ENCODE results near the gene G3BP1. TPM values are rescaled to one million over a fixed set of nuclear protein-coding genes. Genes with fewer than 3 reads are reported as not detected.
"Not testable (repeated sequence)": the region's sequence is repeated elsewhere in the genome, so short reads cannot be mapped to it uniquely, and the experiment has no call there.

G3BP1 gene
- total RNA-seq, 1 donor from 2014 or later: 127 TPM

DNA sequence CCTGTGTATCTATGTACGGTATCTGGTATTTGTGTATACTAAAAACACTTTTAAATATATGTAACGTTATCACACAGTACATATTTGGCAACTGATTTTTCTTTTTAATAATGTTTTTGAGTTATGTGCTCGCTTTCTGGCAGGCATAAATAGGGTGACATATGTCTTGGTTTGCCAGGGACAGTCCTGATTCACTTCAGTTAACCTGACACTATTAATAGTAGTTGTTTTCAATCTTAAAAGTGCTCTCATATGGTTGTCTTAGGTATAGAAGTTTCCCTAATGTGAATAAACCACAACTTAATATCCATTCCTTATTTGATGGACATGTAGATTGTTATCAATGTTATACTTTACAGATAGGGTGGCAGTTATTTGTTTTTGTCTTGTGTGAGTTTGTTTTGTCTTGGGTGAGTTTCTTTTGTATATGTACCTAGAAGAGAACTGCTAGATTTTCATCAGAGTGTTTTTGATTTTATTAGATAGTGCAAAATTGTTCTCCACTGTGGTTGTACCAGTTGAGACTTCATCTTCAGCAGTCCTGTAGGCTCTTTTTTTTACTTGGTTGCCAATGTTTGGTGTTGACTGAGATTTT lies 7.9 kb downstream of the G3BP1 start:
- H3K27me3 Mint-ChIP-seq (ENCODE audit: unreplicated experiment): no peaks in the 10 kb centered on the region
- H3K9me3 Mint-ChIP-seq (ENCODE audit: unreplicated experiment): no peaks in the 10 kb centered on the region
- H3K4me3 Mint-ChIP-seq (ENCODE audit: unreplicated experiment): no peak overlapping the region
- peaks cover 43% of the 10 kb centered on the region for H3K4me1 Mint-ChIP-seq (ENCODE audit: low read depth, unreplicated experiment)
- H3K27ac Mint-ChIP-seq (ENCODE audit: unreplicated experiment): peak overlapping the region; percentile 1
- DNase-seq: no peak
- TF ChIP-seq, protein P1, sequence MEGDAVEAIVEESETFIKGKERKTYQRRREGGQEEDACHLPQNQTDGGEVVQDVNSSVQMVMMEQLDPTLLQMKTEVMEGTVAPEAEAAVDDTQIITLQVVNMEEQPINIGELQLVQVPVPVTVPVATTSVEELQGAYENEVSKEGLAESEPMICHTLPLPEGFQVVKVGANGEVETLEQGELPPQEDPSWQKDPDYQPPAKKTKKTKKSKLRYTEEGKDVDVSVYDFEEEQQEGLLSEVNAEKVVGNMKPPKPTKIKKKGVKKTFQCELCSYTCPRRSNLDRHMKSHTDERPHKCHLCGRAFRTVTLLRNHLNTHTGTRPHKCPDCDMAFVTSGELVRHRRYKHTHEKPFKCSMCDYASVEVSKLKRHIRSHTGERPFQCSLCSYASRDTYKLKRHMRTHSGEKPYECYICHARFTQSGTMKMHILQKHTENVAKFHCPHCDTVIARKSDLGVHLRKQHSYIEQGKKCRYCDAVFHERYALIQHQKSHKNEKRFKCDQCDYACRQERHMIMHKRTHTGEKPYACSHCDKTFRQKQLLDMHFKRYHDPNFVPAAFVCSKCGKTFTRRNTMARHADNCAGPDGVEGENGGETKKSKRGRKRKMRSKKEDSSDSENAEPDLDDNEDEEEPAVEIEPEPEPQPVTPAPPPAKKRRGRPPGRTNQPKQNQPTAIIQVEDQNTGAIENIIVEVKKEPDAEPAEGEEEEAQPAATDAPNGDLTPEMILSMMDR (IDR thresholded peaks at IDR 0.05; ENCODE audit: partially characterized antibody, unreplicated experiment): no peak
- H3K36me3 Mint-ChIP-seq (ENCODE audit: unreplicated experiment): no peaks in the 10 kb centered on the region

DNA sequence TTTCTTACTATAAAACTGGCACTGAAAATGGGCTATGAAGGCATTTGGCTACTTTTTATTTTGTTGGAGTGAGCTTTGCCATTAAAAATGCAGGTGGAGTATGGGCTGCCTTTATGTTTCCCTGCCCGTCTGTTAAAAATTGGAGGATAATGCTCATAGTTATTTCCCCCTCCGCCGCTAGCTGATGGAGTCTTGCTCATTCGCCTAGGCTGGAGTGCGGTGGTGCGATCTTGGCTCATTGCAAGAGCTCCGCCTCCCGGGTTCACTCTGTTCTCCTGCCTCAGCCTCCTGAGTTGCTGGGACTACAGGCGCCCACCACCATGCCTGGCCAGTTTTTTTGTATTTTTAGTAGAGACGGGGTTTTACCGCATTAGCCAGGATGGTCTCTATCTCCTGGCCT lies 8.6 kb downstream of the G3BP1 start:
- H3K27ac Mint-ChIP-seq (ENCODE audit: unreplicated experiment): no peak overlapping the region
- H3K36me3 Mint-ChIP-seq (ENCODE audit: unreplicated experiment): no peaks in the 10 kb centered on the region
- H3K4me3 Mint-ChIP-seq (ENCODE audit: unreplicated experiment): no peak overlapping the region
- DNase-seq: no peak
- TF ChIP-seq, protein P1 (IDR thresholded peaks at IDR 0.05; ENCODE audit: partially characterized antibody, unreplicated experiment): no peak
- H3K27me3 Mint-ChIP-seq (ENCODE audit: unreplicated experiment): no peaks in the 10 kb centered on the region
- H3K4me1 Mint-ChIP-seq (ENCODE audit: low read depth, unreplicated experiment): peaks cover 41% of the 10 kb centered on the region
- H3K9me3 Mint-ChIP-seq (ENCODE audit: unreplicated experiment): no peaks in the 10 kb centered on the region

- H3K9me3 Mint-ChIP-seq (ENCODE audit: unreplicated experiment): no peaks in the 10 kb centered on the region
- no peaks in the 10 kb centered on the region for H3K36me3 Mint-ChIP-seq (ENCODE audit: unreplicated experiment)
- TF ChIP-seq, protein P1 (IDR thresholded peaks at IDR 0.05; ENCODE audit: partially characterized antibody, unreplicated experiment): no peak
- DNase-seq: no peak
- H3K27ac Mint-ChIP-seq (ENCODE audit: unreplicated experiment): no peak overlapping the region
- H3K4me1 Mint-ChIP-seq (ENCODE audit: low read depth, unreplicated experiment): peaks cover 33% of the 10 kb centered on the region
- no peak overlapping the region for H3K4me3 Mint-ChIP-seq (ENCODE audit: unreplicated experiment)
- no peaks in the 10 kb centered on the region for H3K27me3 Mint-ChIP-seq (ENCODE audit: unreplicated experiment)
Observed at GRCh38 chr5:151781201-151781600, 9.4 kb downstream of the G3BP1 start.

DNA sequence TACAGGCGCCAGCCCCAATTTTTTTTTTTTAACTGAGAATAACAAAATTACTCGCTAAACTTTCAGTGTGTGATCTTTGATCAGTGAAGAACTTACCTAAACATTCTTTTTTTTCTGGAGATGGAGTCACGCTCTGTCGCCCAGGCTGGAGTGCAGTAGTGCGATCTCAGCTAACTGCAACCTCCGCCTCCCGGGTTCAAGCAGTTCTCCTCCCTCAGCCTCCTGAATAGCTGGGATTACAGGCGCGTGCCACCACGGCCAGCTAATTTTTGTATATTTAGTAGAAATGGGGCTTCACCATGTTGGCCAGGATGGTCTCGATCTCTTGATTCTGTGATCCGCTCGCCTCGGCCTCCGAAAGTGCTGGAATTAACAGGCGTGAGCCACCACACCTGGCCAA lies 11.9 kb downstream of the G3BP1 start:
- not testable (repeated sequence) for H3K36me3 Mint-ChIP-seq (ENCODE audit: unreplicated experiment); H3K4me3 Mint-ChIP-seq (ENCODE audit: unreplicated experiment); H3K9me3 Mint-ChIP-seq (ENCODE audit: unreplicated experiment); H3K27me3 Mint-ChIP-seq (ENCODE audit: unreplicated experiment); H3K27ac Mint-ChIP-seq (ENCODE audit: unreplicated experiment); DNase-seq
- peaks cover 22% of the 10 kb centered on the region for H3K4me1 Mint-ChIP-seq (ENCODE audit: low read depth, unreplicated experiment)

GRCh38 chr5:151784141-151784540 lies 12.4 kb downstream of the G3BP1 start:
- DNase-seq: no peak
- Mint-ChIP-seq H3K9me3 (ENCODE audit: unreplicated experiment) (no peaks in the 10 kb centered on the region), H3K27me3 (ENCODE audit: unreplicated experiment) (no peaks in the 10 kb centered on the region), H3K27ac (ENCODE audit: unreplicated experiment) (no peak overlapping the region), H3K4me1 (ENCODE audit: low read depth, unreplicated experiment) (peaks cover 20% of the 10 kb centered on the region), H3K36me3 (ENCODE audit: unreplicated experiment) (no peaks in the 10 kb centered on the region), H3K4me3 (ENCODE audit: unreplicated experiment) (no peak overlapping the region)
- TF ChIP-seq, protein P1 (IDR thresholded peaks at IDR 0.05; ENCODE audit: partially characterized antibody, unreplicated experiment): no peak
